C4-2B (cell line): Measurements from ENCODE around the gene PYDC2.
A peak's percentile ranks its signal among the peaks of the same experiment; 100 is the strongest.

Experiments
- H3K27ac ChIP-seq: fragments of 450-650 bp; 2 replicates; pipeline ENCODE4 v1.5.1; 2017
- ZFX ChIP-seq: fragments of 450-650 bp; IDR thresholded peaks from 2 replicates; pipeline ENCODE4 v1.6.1; 2017
- TF ChIP-seq, protein P1 (sequence below): fragments of 450-650 bp; conservative IDR thresholded peaks from 2 replicates; pipeline ENCODE4 v1.5.1; 2017; ENCODE audit warnings: mild to moderate bottlenecking

The PYDC2 gene

GRCh38 chr3:191484461-191484860, 23.5 kb downstream of the PYDC2 start:
- no peak overlapping the region for H3K27ac ChIP-seq
- TF ChIP-seq, protein P1, sequence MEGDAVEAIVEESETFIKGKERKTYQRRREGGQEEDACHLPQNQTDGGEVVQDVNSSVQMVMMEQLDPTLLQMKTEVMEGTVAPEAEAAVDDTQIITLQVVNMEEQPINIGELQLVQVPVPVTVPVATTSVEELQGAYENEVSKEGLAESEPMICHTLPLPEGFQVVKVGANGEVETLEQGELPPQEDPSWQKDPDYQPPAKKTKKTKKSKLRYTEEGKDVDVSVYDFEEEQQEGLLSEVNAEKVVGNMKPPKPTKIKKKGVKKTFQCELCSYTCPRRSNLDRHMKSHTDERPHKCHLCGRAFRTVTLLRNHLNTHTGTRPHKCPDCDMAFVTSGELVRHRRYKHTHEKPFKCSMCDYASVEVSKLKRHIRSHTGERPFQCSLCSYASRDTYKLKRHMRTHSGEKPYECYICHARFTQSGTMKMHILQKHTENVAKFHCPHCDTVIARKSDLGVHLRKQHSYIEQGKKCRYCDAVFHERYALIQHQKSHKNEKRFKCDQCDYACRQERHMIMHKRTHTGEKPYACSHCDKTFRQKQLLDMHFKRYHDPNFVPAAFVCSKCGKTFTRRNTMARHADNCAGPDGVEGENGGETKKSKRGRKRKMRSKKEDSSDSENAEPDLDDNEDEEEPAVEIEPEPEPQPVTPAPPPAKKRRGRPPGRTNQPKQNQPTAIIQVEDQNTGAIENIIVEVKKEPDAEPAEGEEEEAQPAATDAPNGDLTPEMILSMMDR = no peak
- no peak for TF ChIP-seq ZFX

DNA sequence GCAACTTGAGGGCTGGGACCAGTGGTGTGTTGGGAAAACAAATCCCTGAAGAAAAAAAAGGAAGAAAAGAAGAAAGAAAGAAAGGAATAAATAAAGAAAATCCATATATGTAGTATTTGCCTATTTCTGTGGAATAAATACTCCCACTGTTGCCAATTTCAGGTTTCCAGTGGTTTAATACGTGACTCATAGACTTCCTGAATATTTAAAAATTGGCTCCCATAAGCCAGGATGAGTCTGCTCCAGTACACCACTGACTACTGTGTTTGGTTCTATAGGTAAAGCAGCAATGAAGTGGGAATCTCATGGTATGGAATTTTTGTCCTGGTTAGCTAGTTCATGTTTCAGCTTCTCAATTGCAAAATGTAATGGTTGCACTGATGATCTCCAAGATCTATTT, 31.6 kb downstream of the PYDC2 start:
- no peak for TF ChIP-seq ZFX
- TF ChIP-seq, protein P1 = no peak
- no peak overlapping the region for H3K27ac ChIP-seq

GRCh38 chr3:191493336-191493735, 32.4 kb downstream of the PYDC2 start:
- H3K27ac ChIP-seq = no peak overlapping the region
- TF ChIP-seq, protein P1 = no peak
- TF ChIP-seq ZFX = no peak

- TF ChIP-seq, protein P1 = no peak
- no peak for TF ChIP-seq ZFX
- H3K27ac ChIP-seq = no peak overlapping the region
Observed at GRCh38 chr3:191499307-191500080, 38.5 kb downstream of the PYDC2 start.

DNA sequence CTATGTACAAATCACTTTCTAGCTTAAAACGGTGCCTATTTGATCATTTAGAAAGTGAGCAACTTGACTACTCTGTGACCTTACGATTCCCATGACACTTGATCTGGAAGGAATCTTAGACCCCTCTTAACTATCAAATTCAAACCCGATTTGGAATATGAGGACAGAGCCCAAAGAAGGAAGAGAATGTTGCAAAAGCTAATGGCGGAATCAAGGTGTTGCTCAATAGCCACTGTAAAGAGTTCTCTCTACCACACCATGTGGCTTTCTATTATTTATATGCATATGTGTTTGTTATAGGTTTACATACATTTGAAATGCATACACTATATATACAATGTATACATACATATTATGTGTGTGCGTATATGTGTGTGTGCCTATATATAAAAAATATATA, 39.9 kb downstream of the PYDC2 start:
- TF ChIP-seq ZFX = no peak
- TF ChIP-seq, protein P1 = no peak
- H3K27ac ChIP-seq = no peak overlapping the region

- H3K27ac ChIP-seq = no peak overlapping the region
- TF ChIP-seq, protein P1 = peak; percentile 85
- TF ChIP-seq ZFX = no peak
Observed at GRCh38 chr3:191502583-191502982, 41.6 kb downstream of the PYDC2 start.

DNA sequence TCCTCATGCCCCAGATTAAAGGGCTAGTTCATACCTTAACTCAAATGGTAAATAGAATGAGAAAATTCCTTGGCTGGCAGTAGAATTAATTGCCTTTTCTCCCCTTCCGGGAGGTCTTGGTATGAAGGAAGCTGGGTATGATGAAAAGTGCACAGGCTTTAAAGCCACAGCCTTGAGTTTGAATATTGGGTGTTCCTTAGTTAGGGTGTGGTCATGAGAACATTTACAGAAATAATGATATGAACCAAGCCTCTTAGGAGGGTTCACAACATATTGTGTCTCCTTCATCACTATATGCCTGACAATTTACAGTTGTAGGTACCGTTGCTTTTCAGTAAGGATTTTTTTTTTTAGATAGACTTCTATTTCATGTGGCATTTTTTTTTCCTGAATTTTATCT, 48.1 kb downstream of the PYDC2 start:
- H3K27ac ChIP-seq = no peak overlapping the region
- no peak for TF ChIP-seq ZFX
- TF ChIP-seq, protein P1 = no peak
